ENCODE measurements around the gene CAMTA1. TPM values are rescaled to one million over a fixed set of nuclear protein-coding genes. Genes with fewer than 3 reads are reported as not detected.
"Not testable (repeated sequence)": the region's sequence is repeated elsewhere in the genome, so short reads cannot be mapped to it uniquely, and the experiment has no call there.

Gene CAMTA1
- total RNA-seq, 1 donor from 2014 or later, result 47.9 TPM

- Histone ChIP-seq H3K27ac (no peak overlapping the region), H3K4me3 (no peak overlapping the region), H3K36me3 (no peaks in the 10 kb centered on the region), H3K4me1 (peaks cover 7% of the 10 kb centered on the region), H3K9me3 (no peaks in the 10 kb centered on the region), H3K27me3 (ENCODE audit: low read depth) (no peaks in the 10 kb centered on the region)
- intact Hi-C loops (cut with DNase I), result no loop called here
- no peak for TF ChIP-seq CTCF (IDR thresholded peaks at IDR 0.05)
- DNase-seq (peak; percentile 41), ATAC-seq (no peak)
Observed at GRCh38 chr1:7684132-7684531, 898.9 kb downstream of the CAMTA1 start.

- ATAC-seq (no peak), DNase-seq (peak; percentile 26)
- no peaks in the 10 kb centered on the region for H3K27me3 ChIP-seq (ENCODE audit: low read depth)
- H3K4me3 ChIP-seq, result no peak overlapping the region
- no peaks in the 10 kb centered on the region for H3K9me3 ChIP-seq
- peaks cover under 1% of the 10 kb centered on the region for H3K4me1 ChIP-seq
- H3K27ac ChIP-seq, result no peak overlapping the region
- TF ChIP-seq CTCF (IDR thresholded peaks at IDR 0.05), result no peak
- H3K36me3 ChIP-seq, result no peaks in the 10 kb centered on the region
- intact Hi-C loops (cut with DNase I), result no loop called here
Observed at GRCh38 chr1:7684861-7685635, 899.8 kb downstream of the CAMTA1 start.

GRCh38 chr1:7686301-7686850, 901.1 kb downstream of the CAMTA1 start:
- no peak overlapping the region for H3K27ac ChIP-seq
- ATAC-seq (no peak), DNase-seq (peak; percentile 39)
- H3K9me3 ChIP-seq, result no peaks in the 10 kb centered on the region
- intact Hi-C loops (cut with DNase I), result no loop called here
- no peak for TF ChIP-seq CTCF (IDR thresholded peaks at IDR 0.05)
- no peaks in the 10 kb centered on the region for H3K27me3 ChIP-seq (ENCODE audit: low read depth)
- no peak overlapping the region for H3K4me3 ChIP-seq
- no peaks in the 10 kb centered on the region for H3K36me3 ChIP-seq
- no peaks in the 10 kb centered on the region for H3K4me1 ChIP-seq

- TF ChIP-seq CTCF (IDR thresholded peaks at IDR 0.05), result no peak
- Histone ChIP-seq H3K36me3 (no peaks in the 10 kb centered on the region), H3K4me1 (no peaks in the 10 kb centered on the region), H3K9me3 (no peaks in the 10 kb centered on the region), H3K27me3 (ENCODE audit: low read depth) (no peaks in the 10 kb centered on the region), H3K27ac (no peak overlapping the region), H3K4me3 (no peak overlapping the region)
- intact Hi-C loops (cut with DNase I), result no loop called here
- ATAC-seq (no peak), DNase-seq (peak; percentile 41)
Observed at GRCh38 chr1:7687411-7687810, 902.2 kb downstream of the CAMTA1 start.

- Histone ChIP-seq H3K27ac (no peak overlapping the region), H3K9me3 (no peaks in the 10 kb centered on the region), H3K4me3 (no peak overlapping the region), H3K4me1 (no peaks in the 10 kb centered on the region), H3K27me3 (ENCODE audit: low read depth) (no peaks in the 10 kb centered on the region), H3K36me3 (no peaks in the 10 kb centered on the region)
- no peak for TF ChIP-seq CTCF (IDR thresholded peaks at IDR 0.05)
- intact Hi-C loops (cut with DNase I), result no loop called here
- no peak for ATAC-seq
- no peak for DNase-seq
Observed at GRCh38 chr1:7688659-7689058, 903.4 kb downstream of the CAMTA1 start.

- DNase-seq; H3K27me3 ChIP-seq (ENCODE audit: low read depth); H3K4me3 ChIP-seq; H3K27ac ChIP-seq; intact Hi-C loops (cut with DNase I); H3K4me1 ChIP-seq; H3K36me3 ChIP-seq; ATAC-seq; H3K9me3 ChIP-seq: not testable (repeated sequence)
Observed at GRCh38 chr1:7689307-7689706, 904.1 kb downstream of the CAMTA1 start.

All from lower lobe of right lung (tissue), 2 donors.